GM12872 (cell line): ENCODE data around the gene NKAIN1.

Source experiments
- CTCF ChIP-seq: IDR thresholded peaks from 3 replicates; pipeline ENCODE4 v1.5.1; 2011; ENCODE audit warnings: low read depth, mild to moderate bottlenecking, low read length, moderate library complexity; ENCODE audit not compliant: insufficient read depth

The NKAIN1 gene

GRCh38 chr1:31261916-31262315, 22.2 kb upstream of the NKAIN1 start:
- TF ChIP-seq CTCF = no peak

GRCh38 chr1:31259746-31260145, 20.1 kb upstream of the NKAIN1 start:
- no peak for TF ChIP-seq CTCF

GRCh38 chr1:31258581-31258980, 18.9 kb upstream of the NKAIN1 start:
- TF ChIP-seq CTCF = no peak

GRCh38 chr1:31257213-31257612, 17.5 kb upstream of the NKAIN1 start:
- TF ChIP-seq CTCF = no peak

- TF ChIP-seq CTCF = no peak
Measured at GRCh38 chr1:31249854-31250253, 10.2 kb upstream of the NKAIN1 start.

- TF ChIP-seq CTCF = no peak
Measured at GRCh38 chr1:31248276-31248675, 8.6 kb upstream of the NKAIN1 start.

- no peak for TF ChIP-seq CTCF
Measured at GRCh38 chr1:31244326-31244725, 4.6 kb upstream of the NKAIN1 start.
